GM12878 (cell line): ENCODE data around the gene TRIM7. TPM values are rescaled to one million over a fixed set of nuclear protein-coding genes. Genes with fewer than 3 reads are reported as not detected.

Experiments used
- BHLHE40 ChIP-seq, 2 experiments: fragments of 450-650 bp in 1 of 2; IDR thresholded peaks; 2 replicates each; pipeline ENCODE4 v1.6.1; 2011 to 2017; ENCODE audit warnings: low read depth in 2 of 2, borderline replicate concordance in 1 of 2, improper control_type of control experiment in 1 of 2, low read length in 1 of 2, mild to moderate bottlenecking in 1 of 2
- CBFB ChIP-seq: IDR thresholded peaks from 2 replicates; pipeline ENCODE4 v1.6.1; 2016; ENCODE audit warnings: antibody characterized with exemption, low read depth
- CHD4 ChIP-seq: fragments of 200-600 bp; sonication (generic); IDR thresholded peaks from 2 replicates; pipeline ENCODE4 v1.6.1; 2016; ENCODE audit warnings: mild to moderate bottlenecking
- EP300 ChIP-seq, 2 experiments: fragments of 150-350 bp in 1 of 2; IDR thresholded peaks; 2 replicates each; pipeline ENCODE4 v1.6.1; 2011 to 2012; ENCODE audit warnings: low read depth in 2 of 2, low read length in 2 of 2, borderline replicate concordance in 1 of 2, improper control_type of control experiment in 1 of 2, inconsistent platforms in 1 of 2; ENCODE audit not compliant: control insufficient read depth in 1 of 2
- IKZF1 ChIP-seq: fragments of 450-650 bp; conservative IDR thresholded peaks from 2 replicates; pipeline ENCODE4 v1.6.1; 2017; ENCODE audit warnings: antibody characterized with exemption, mild to moderate bottlenecking
- MTA2 ChIP-seq: fragments of 450-650 bp; IDR thresholded peaks from 2 replicates; pipeline ENCODE4 v1.6.1; 2016; ENCODE audit warnings: low read depth, mild to moderate bottlenecking, moderate library complexity
- NR2C1 ChIP-seq: fragments of 450-650 bp; IDR thresholded peaks from 2 replicates; pipeline ENCODE4 v1.6.1; 2017; ENCODE audit warnings: antibody characterized with exemption, mild to moderate bottlenecking, moderate library complexity
- PML ChIP-seq: IDR thresholded peaks from 2 replicates; pipeline ENCODE4 v1.6.1; 2012; ENCODE audit warnings: low read length, inconsistent platforms
- STAT3 ChIP-seq: IDR thresholded peaks from 2 replicates; pipeline ENCODE4 v1.6.1; 2011; ENCODE audit warnings: low read depth, low read length, improper control_type of control experiment
- TARDBP ChIP-seq: IDR thresholded peaks from 2 replicates; pipeline ENCODE4 v1.6.1; 2016; ENCODE audit warnings: borderline replicate concordance
- TBL1XR1 ChIP-seq: IDR thresholded peaks from 2 replicates; pipeline ENCODE4 v1.6.1; 2012; ENCODE audit warnings: low read depth, low read length, improper control_type of control experiment
- ZNF24 ChIP-seq: fragments of 450-650 bp; IDR thresholded peaks from 2 replicates; pipeline ENCODE4 v1.6.1; 2017; ENCODE audit warnings: antibody characterized with exemption, mild to moderate bottlenecking
- ZNF274 ChIP-seq: IDR thresholded peaks from one replicate; pipeline ENCODE4 v1.8.0; 2011; ENCODE audit not compliant: insufficient read length, insufficient read depth
- ZSCAN29 ChIP-seq: fragments of 450-650 bp; IDR thresholded peaks from 2 replicates; pipeline ENCODE4 v1.6.1; 2017; ENCODE audit warnings: mild to moderate bottlenecking, moderate library complexity
- polyA plus RNA-seq, 11 experiments: library from polyadenylated mRNA; depleted of rRNA in 4 of 11; unstranded in 6 of 11; stranded (reverse) in 5 of 11; fragments of >200 nt; fragmentation: Nextera tagmentation in 4 of 11; fragmentation: Illumina TruSeq in 1 of 11; extraction: Ambion mirVana in 4 of 11; extraction: Trizol in 1 of 11; gene quantifications; 1 replicate in 1 of 11; 2 replicates in 10 of 11; pipeline versions ENCODE4 v1.2.1 to v1.2.3, GENCODE V29; 2011 to 2016; ENCODE audit warnings: inconsistent platforms in 2 of 11, missing spikeins in 2 of 11, low read depth in 1 of 11
- total RNA-seq, 4 experiments: library from RNA; depleted of rRNA in 3 of 4; stranded (reverse); fragments of >200 nt in 3 of 4; fragmentation: Illumina TruSeq in 1 of 4; extraction: Trizol in 1 of 4; gene quantifications; 2 replicates each; pipeline versions ENCODE4 v1.2.1 to v1.2.3, GENCODE V29; 2013 to 2021
- TF ChIP-seq, protein P1 (sequence below): fragments of 450-650 bp; conservative IDR thresholded peaks from 2 replicates; pipeline ENCODE4 v1.6.1; 2017; ENCODE audit warnings: mild to moderate bottlenecking, moderate library complexity
- TF ChIP-seq, protein P2 (sequence below): IDR thresholded peaks from 2 replicates; pipeline ENCODE4 v1.6.1; 2012; ENCODE audit warnings: low read depth, low read length, improper control_type of control experiment
- TF ChIP-seq, protein P3 (sequence below): fragments of 450-650 bp; IDR thresholded peaks from 2 replicates; pipeline ENCODE4 v1.6.1; 2017; ENCODE audit warnings: antibody characterized with exemption, mild to moderate bottlenecking, moderate library complexity
- TF ChIP-seq, protein P4 (sequence below): fragments of 450-650 bp; IDR thresholded peaks from 2 replicates; pipeline ENCODE4 v1.6.1; 2014; ENCODE audit warnings: mild to moderate bottlenecking
- TF ChIP-seq, protein P5 (sequence below): fragments of 450-650 bp; IDR thresholded peaks from 2 replicates; pipeline ENCODE4 v1.6.1; 2017; ENCODE audit warnings: mild to moderate bottlenecking, low read depth, inconsistent platforms; ENCODE audit not compliant: poor library complexity, severe bottlenecking

The TRIM7 gene
- total and polyA plus RNA-seq, 10 of the 15 experiments (the other 5 are each of a cell fraction or from before 2014, with no cell fraction given): 0.02 to 1.6 (median 0.41) TPM

DNA sequence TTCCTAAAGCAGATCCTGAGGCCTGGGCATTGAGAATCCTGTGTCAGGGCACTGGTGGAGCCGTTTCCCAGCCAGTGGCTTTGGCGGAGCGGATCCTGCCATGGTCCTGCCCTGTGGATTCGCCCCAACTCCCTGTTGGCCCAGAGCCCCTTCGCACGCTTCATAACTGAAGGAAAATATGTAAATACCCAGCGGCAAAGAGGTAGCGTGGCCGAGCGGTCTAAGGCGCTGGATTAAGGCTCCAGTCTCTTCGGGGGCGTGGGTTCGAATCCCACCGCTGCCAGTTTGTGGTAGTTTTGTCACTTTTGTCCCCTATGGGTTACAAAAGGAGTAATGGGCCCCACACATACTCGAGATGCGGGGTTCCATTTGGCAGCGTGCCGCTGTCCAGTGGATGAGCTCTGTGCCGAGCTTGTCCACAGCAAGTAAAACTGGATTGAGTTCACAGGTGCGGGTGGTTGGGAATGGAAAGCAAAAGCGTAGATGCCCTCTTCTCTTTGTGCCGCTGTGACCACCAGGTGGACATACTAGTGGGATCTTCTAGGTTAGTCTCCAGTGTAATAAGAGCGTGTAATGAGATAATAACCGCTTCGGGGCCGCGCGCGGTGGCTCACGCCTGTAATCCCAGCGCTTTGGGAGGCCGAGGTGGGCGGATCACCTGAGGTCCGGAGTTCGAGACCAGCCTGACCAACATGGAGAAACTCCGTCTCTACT lies 17.3 kb downstream of the TRIM7 start (continued):
- TF ChIP-seq ZSCAN29 (peak; percentile 93), EP300 (IDR thresholded peaks at IDR 0.05; ENCODE audit: borderline replicate concordance in 1 of 2, control insufficient read depth in 1 of 2, low read depth in 2 of 2, low read length in 2 of 2) (peak in 1 of 2 experiments; percentile 54; a peak in 1 of 4 replicates), ZNF274 (no peak), CHD4 (peak; percentile 72; the same call in 1 of the 2 replicates), TARDBP (peak; percentile 96), TBL1XR1 (peak; percentile 9), IKZF1 (peak; percentile 79), PML (no peak), MTA2 (0 out of 2 replicates have a peak, but pooled peaks have one; percentile 13), CBFB (0 out of 2 replicates have a peak, but pooled peaks have one; percentile 32), STAT3 (no peak), ZNF24 (peak; percentile 99), BHLHE40 (IDR thresholded peaks at IDR 0.05; ENCODE audit: borderline replicate concordance in 1 of 2, low read depth in 2 of 2, low read length in 1 of 2) (peak in 1 of 2 experiments; percentile 57; a peak in 1 of 4 replicates), NR2C1 (no peak)
- TF ChIP-seq, protein P1, sequence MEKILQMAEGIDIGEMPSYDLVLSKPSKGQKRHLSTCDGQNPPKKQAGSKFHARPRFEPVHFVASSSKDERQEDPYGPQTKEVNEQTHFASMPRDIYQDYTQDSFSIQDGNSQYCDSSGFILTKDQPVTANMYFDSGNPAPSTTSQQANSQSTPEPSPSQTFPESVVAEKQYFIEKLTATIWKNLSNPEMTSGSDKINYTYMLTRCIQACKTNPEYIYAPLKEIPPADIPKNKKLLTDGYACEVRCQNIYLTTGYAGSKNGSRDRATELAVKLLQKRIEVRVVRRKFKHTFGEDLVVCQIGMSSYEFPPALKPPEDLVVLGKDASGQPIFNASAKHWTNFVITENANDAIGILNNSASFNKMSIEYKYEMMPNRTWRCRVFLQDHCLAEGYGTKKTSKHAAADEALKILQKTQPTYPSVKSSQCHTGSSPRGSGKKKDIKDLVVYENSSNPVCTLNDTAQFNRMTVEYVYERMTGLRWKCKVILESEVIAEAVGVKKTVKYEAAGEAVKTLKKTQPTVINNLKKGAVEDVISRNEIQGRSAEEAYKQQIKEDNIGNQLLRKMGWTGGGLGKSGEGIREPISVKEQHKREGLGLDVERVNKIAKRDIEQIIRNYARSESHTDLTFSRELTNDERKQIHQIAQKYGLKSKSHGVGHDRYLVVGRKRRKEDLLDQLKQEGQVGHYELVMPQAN: peak; percentile 57
- TF ChIP-seq, protein P2, sequence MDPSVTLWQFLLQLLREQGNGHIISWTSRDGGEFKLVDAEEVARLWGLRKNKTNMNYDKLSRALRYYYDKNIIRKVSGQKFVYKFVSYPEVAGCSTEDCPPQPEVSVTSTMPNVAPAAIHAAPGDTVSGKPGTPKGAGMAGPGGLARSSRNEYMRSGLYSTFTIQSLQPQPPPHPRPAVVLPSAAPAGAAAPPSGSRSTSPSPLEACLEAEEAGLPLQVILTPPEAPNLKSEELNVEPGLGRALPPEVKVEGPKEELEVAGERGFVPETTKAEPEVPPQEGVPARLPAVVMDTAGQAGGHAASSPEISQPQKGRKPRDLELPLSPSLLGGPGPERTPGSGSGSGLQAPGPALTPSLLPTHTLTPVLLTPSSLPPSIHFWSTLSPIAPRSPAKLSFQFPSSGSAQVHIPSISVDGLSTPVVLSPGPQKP: no peak
- TF ChIP-seq, protein P3, sequence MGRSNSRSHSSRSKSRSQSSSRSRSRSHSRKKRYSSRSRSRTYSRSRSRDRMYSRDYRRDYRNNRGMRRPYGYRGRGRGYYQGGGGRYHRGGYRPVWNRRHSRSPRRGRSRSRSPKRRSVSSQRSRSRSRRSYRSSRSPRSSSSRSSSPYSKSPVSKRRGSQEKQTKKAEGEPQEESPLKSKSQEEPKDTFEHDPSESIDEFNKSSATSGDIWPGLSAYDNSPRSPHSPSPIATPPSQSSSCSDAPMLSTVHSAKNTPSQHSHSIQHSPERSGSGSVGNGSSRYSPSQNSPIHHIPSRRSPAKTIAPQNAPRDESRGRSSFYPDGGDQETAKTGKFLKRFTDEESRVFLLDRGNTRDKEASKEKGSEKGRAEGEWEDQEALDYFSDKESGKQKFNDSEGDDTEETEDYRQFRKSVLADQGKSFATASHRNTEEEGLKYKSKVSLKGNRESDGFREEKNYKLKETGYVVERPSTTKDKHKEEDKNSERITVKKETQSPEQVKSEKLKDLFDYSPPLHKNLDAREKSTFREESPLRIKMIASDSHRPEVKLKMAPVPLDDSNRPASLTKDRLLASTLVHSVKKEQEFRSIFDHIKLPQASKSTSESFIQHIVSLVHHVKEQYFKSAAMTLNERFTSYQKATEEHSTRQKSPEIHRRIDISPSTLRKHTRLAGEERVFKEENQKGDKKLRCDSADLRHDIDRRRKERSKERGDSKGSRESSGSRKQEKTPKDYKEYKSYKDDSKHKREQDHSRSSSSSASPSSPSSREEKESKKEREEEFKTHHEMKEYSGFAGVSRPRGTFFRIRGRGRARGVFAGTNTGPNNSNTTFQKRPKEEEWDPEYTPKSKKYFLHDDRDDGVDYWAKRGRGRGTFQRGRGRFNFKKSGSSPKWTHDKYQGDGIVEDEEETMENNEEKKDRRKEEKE: no peak
- TF ChIP-seq, protein P4, sequence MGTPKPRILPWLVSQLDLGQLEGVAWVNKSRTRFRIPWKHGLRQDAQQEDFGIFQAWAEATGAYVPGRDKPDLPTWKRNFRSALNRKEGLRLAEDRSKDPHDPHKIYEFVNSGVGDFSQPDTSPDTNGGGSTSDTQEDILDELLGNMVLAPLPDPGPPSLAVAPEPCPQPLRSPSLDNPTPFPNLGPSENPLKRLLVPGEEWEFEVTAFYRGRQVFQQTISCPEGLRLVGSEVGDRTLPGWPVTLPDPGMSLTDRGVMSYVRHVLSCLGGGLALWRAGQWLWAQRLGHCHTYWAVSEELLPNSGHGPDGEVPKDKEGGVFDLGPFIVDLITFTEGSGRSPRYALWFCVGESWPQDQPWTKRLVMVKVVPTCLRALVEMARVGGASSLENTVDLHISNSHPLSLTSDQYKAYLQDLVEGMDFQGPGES: 0 out of 2 replicates have a peak, but pooled peaks have one; percentile 9
- TF ChIP-seq, protein P5, sequence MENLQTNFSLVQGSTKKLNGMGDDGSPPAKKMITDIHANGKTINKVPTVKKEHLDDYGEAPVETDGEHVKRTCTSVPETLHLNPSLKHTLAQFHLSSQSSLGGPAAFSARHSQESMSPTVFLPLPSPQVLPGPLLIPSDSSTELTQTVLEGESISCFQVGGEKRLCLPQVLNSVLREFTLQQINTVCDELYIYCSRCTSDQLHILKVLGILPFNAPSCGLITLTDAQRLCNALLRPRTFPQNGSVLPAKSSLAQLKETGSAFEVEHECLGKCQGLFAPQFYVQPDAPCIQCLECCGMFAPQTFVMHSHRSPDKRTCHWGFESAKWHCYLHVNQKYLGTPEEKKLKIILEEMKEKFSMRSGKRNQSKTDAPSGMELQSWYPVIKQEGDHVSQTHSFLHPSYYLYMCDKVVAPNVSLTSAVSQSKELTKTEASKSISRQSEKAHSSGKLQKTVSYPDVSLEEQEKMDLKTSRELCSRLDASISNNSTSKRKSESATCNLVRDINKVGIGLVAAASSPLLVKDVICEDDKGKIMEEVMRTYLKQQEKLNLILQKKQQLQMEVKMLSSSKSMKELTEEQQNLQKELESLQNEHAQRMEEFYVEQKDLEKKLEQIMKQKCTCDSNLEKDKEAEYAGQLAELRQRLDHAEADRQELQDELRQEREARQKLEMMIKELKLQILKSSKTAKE: peak; percentile 58
